GM18508 (cell line): ENCODE data around the gene ZNF627.
"Not testable (repeated sequence)": the region's sequence is repeated elsewhere in the genome, so short reads cannot be mapped to it uniquely, and the experiment has no call there.

Experiments
- ATAC-seq: cut with Tn5 transposase; IDR thresholded peaks from one replicate; pipeline ENCODE4 v1.9.1; 2021; ENCODE audit warnings: moderate number of reproducible peaks; ENCODE audit not compliant: insufficient read depth, unreplicated experiment

Gene ZNF627

GRCh38 chr19:11573763-11574162, 23.5 kb upstream of the ZNF627 start:
- not testable (repeated sequence) for ATAC-seq

- no peak for ATAC-seq
Measured at GRCh38 chr19:11574689-11575088, 22.6 kb upstream of the ZNF627 start.

GRCh38 chr19:11576227-11576626, 21.1 kb upstream of the ZNF627 start:
- ATAC-seq: no peak

GRCh38 chr19:11577451-11578257, 19.6 kb upstream of the ZNF627 start, which contains the start of gene ACP5:
ACP5 (minus strand) TSS chr19:11577645; CDS start chr19:11577317, 328 bp downstream.
- ATAC-seq: no peak

- no peak for ATAC-seq
Measured at GRCh38 chr19:11578258-11579142, 18.8 kb upstream of the ZNF627 start.

- no peak for ATAC-seq
Measured at GRCh38 chr19:11580116-11580515, 17.2 kb upstream of the ZNF627 start.

GRCh38 chr19:11581740-11582139, 15.5 kb upstream of the ZNF627 start:
- peak; percentile 63 for ATAC-seq

- ATAC-seq: no peak
Measured at GRCh38 chr19:11586331-11586730, 11.0 kb upstream of the ZNF627 start.

- no peak for ATAC-seq
Measured at GRCh38 chr19:11587302-11587974, 9.8 kb upstream of the ZNF627 start.

GRCh38 chr19:11587975-11588631, 9.2 kb upstream of the ZNF627 start:
- no peak for ATAC-seq

GRCh38 chr19:11594084-11594483, 3.2 kb upstream of the ZNF627 start:
- ATAC-seq: no peak

- ATAC-seq: no peak
Measured at GRCh38 chr19:11596156-11596555, 1.1 kb upstream of the ZNF627 start.

GRCh38 chr19:11598103-11598483, 810 bp downstream of the ZNF627 start:
- ATAC-seq: no peak

- no peak for ATAC-seq
Measured at GRCh38 chr19:11598746-11599145, 1.5 kb downstream of the ZNF627 start.

GRCh38 chr19:11599704-11600103, 2.4 kb downstream of the ZNF627 start:
- not testable (repeated sequence) for ATAC-seq

GRCh38 chr19:11606484-11606883, 9.2 kb downstream of the ZNF627 start:
- ATAC-seq: no peak

- ATAC-seq: no peak
Measured at GRCh38 chr19:11611730-11612129, 14.4 kb downstream of the ZNF627 start.

GRCh38 chr19:11612816-11613511, 15.7 kb downstream of the ZNF627 start:
- no peak for ATAC-seq

- ATAC-seq: no peak
Measured at GRCh38 chr19:11617180-11618062, 20.1 kb downstream of the ZNF627 start.
